H9 (cell line): ENCODE results near the gene NGRN. TPM values are rescaled to one million over a fixed set of nuclear protein-coding genes. Genes with fewer than 3 reads are reported as not detected.

Source experiments
- DNase-seq: peaks from one replicate; pipeline ENCODE4 v3.0.0-alpha.2; 2017
- H2AFZ ChIP-seq: one replicate; pipeline ENCODE4 v1.6.1; 2013; ENCODE audit warnings: mild to moderate bottlenecking, low read length, control low read depth, moderate library complexity
- H2AK5ac ChIP-seq: 2 replicates; pipeline ENCODE4 v1.6.1; 2013; ENCODE audit warnings: low read length, control low read depth, mixed read lengths; ENCODE audit not compliant: insufficient read length
- H2BK120ac ChIP-seq: one replicate; pipeline ENCODE4 v1.6.1; 2013; ENCODE audit warnings: low read depth, mild to moderate bottlenecking, low read length, control low read depth, inconsistent platforms; ENCODE audit not compliant: poor library complexity, severe bottlenecking
- H2BK12ac ChIP-seq: 2 replicates; pipeline ENCODE4 v1.6.1; 2013; ENCODE audit warnings: low read length, control low read depth, mixed read lengths, low read depth; ENCODE audit not compliant: insufficient read length
- H2BK15ac ChIP-seq: 2 replicates; pipeline ENCODE4 v1.6.1; 2013; ENCODE audit warnings: low read depth, low read length, control low read depth
- H2BK20ac ChIP-seq: one replicate; pipeline ENCODE4 v1.6.1; 2013; ENCODE audit warnings: low read depth, mild to moderate bottlenecking, low read length, control low read depth, inconsistent platforms; ENCODE audit not compliant: poor library complexity, severe bottlenecking
- H2BK5ac ChIP-seq: 2 replicates; pipeline ENCODE4 v1.6.1; 2013; ENCODE audit warnings: low read length, control low read depth, mixed read lengths; ENCODE audit not compliant: insufficient read length
- H3K14ac ChIP-seq: 2 replicates; pipeline ENCODE4 v1.6.1; 2013; ENCODE audit warnings: low read length, control low read depth; ENCODE audit not compliant: insufficient read depth
- H3K18ac ChIP-seq: 2 replicates; pipeline ENCODE4 v1.6.1; 2013; ENCODE audit warnings: low read depth, mild to moderate bottlenecking, mixed read lengths, low read length, control low read depth; ENCODE audit not compliant: insufficient read length
- H3K23ac ChIP-seq: 2 replicates; pipeline ENCODE4 v1.6.1; 2013; ENCODE audit warnings: low read length, control low read depth, mixed read lengths, low read depth; ENCODE audit not compliant: insufficient read length
- H3K23me2 ChIP-seq: 2 replicates; pipeline ENCODE4 v1.6.1; 2013; ENCODE audit warnings: low read depth, mild to moderate bottlenecking, mixed read lengths, low read length, control low read depth; ENCODE audit not compliant: insufficient read length, poor library complexity, severe bottlenecking
- H3K27ac ChIP-seq: 2 replicates; pipeline ENCODE4 v1.5.1; 2013; ENCODE audit warnings: low read length, control low read depth, mixed read lengths, low read depth; ENCODE audit not compliant: insufficient read length
- H3K27me3 ChIP-seq: 2 replicates; pipeline ENCODE4 v1.6.1; 2013; ENCODE audit warnings: low read length, control low read depth, inconsistent platforms; ENCODE audit not compliant: insufficient read depth
- H3K4ac ChIP-seq: 2 replicates; pipeline ENCODE4 v1.6.1; 2013; ENCODE audit warnings: low read depth, mild to moderate bottlenecking, control low read depth, inconsistent platforms, low read length, moderate library complexity
- H3K4me1 ChIP-seq: 2 replicates; pipeline ENCODE4 v1.6.1; 2013; ENCODE audit warnings: low read length, control low read depth, inconsistent platforms; ENCODE audit not compliant: insufficient read depth
- H3K4me2 ChIP-seq: 2 replicates; pipeline ENCODE4 v1.6.1; 2013; ENCODE audit warnings: low read length, control low read depth, mixed read lengths; ENCODE audit not compliant: insufficient read length, insufficient read depth
- H3K56ac ChIP-seq: 2 replicates; pipeline ENCODE4 v1.6.1; 2013; ENCODE audit warnings: low read depth, mild to moderate bottlenecking, mixed read lengths, low read length, control low read depth; ENCODE audit not compliant: insufficient read length
- H3K79me1 ChIP-seq: 2 replicates; pipeline ENCODE4 v1.6.1; 2013; ENCODE audit warnings: low read depth, mild to moderate bottlenecking, moderate library complexity, low read length, control low read depth, inconsistent platforms; ENCODE audit not compliant: insufficient read depth, poor library complexity, severe bottlenecking
- H3K79me2 ChIP-seq: 2 replicates; pipeline ENCODE4 v1.6.1; 2013; ENCODE audit warnings: low read length, control low read depth, inconsistent platforms; ENCODE audit not compliant: insufficient read depth
- H3K9ac ChIP-seq: 2 replicates; pipeline ENCODE4 v1.6.1; 2013; ENCODE audit warnings: low read length, control low read depth, mixed read lengths; ENCODE audit not compliant: insufficient read length; ENCODE audit errors: extremely low read depth
- H3K9me3 ChIP-seq: one replicate; pipeline ENCODE4 v1.6.1; 2013; ENCODE audit warnings: low read depth, low read length, inconsistent platforms; ENCODE audit not compliant: control insufficient read depth
- H3T11ph ChIP-seq: one replicate; pipeline ENCODE4 v1.6.1; 2013; ENCODE audit warnings: mild to moderate bottlenecking, low read length, control low read depth, inconsistent platforms
- H4K20me1 ChIP-seq: one replicate; pipeline ENCODE4 v1.6.1; 2013; ENCODE audit not compliant: control insufficient read depth, insufficient read length, insufficient read depth
- H4K5ac ChIP-seq: 2 replicates; pipeline ENCODE4 v1.6.1; 2013; ENCODE audit warnings: low read depth, mild to moderate bottlenecking, mixed read lengths, low read length, control low read depth; ENCODE audit not compliant: insufficient read length
- H4K8ac ChIP-seq: replicated peaks from 2 replicates; pipeline ENCODE4 v1.6.1; 2013; ENCODE audit warnings: low read length, control low read depth, mixed read lengths, low read depth; ENCODE audit not compliant: insufficient read length
- H4K91ac ChIP-seq: 2 replicates; pipeline ENCODE4 v1.6.1; 2013; ENCODE audit warnings: low read depth, mild to moderate bottlenecking, moderate library complexity, mixed read lengths, low read length, control low read depth; ENCODE audit not compliant: insufficient read length
- H3K27ac Mint-ChIP-seq, 3 experiments: 2 replicates in 2 of 3; 3 replicates in 1 of 3; pipeline ENCODE4 v1.8.0; 2020 to 2021; ENCODE audit warnings: mixed read lengths in 3 of 3, mild to moderate bottlenecking in 1 of 3, moderate library complexity in 1 of 3
- H3K27me3 Mint-ChIP-seq: 2 replicates; pipeline ENCODE4 v1.8.0; 2021; ENCODE audit warnings: low read depth, mild to moderate bottlenecking, moderate library complexity, mixed read lengths
- H3K36me3 Mint-ChIP-seq, 3 experiments: 2 replicates in 2 of 3; 3 replicates in 1 of 3; pipeline ENCODE4 v1.8.0; 2020 to 2021; ENCODE audit warnings: low read depth in 3 of 3, mixed read lengths in 3 of 3; ENCODE audit not compliant: insufficient read depth in 1 of 3
- H3K4me1 Mint-ChIP-seq, 2 experiments: 2 replicates each; pipeline ENCODE4 v1.8.0; 2020; ENCODE audit warnings: mixed read lengths in 2 of 2
- H3K4me3 Mint-ChIP-seq, 2 experiments: 2 replicates in 1 of 2; 3 replicates in 1 of 2; pipeline ENCODE4 v1.8.0; 2020 to 2021; ENCODE audit warnings: mild to moderate bottlenecking in 2 of 2, mixed read lengths in 2 of 2, moderate library complexity in 1 of 2
- H3K9me3 Mint-ChIP-seq, 2 experiments: 2 replicates in 1 of 2; 3 replicates in 1 of 2; pipeline ENCODE4 v1.8.0; 2020; ENCODE audit warnings: mild to moderate bottlenecking in 2 of 2, mixed read lengths in 2 of 2, moderate library complexity in 1 of 2
- WGBS: extraction: QIAGEN DNeasy Blood & Tissue Kit; methylation state at CpG from one replicate; pipeline ENCODE4 v1.1.7; 2013; ENCODE audit warnings: missing lambda C conversion rate, low lambda C conversion rate, mixed read lengths; ENCODE audit not compliant: insufficient read length; ENCODE audit errors: extremely low coverage; 5-methylcytosine and 5-hydroxymethylcytosine counted together
- total RNA-seq: library from RNA; stranded (reverse); gene quantifications from 2 replicates; pipeline ENCODE4 v1.2.1, GENCODE V29; 2021
- TF ChIP-seq, protein P1 (sequence below): fragments of 200-600 bp; sonication (generic); conservative IDR thresholded peaks from 3 replicates; pipeline ENCODE4 v1.8.0; 2021; ENCODE audit warnings: antibody characterized with exemption, mild to moderate bottlenecking

The NGRN gene
- total RNA-seq, 1 experiment from 2014 or later = 79.2 TPM

DNA sequence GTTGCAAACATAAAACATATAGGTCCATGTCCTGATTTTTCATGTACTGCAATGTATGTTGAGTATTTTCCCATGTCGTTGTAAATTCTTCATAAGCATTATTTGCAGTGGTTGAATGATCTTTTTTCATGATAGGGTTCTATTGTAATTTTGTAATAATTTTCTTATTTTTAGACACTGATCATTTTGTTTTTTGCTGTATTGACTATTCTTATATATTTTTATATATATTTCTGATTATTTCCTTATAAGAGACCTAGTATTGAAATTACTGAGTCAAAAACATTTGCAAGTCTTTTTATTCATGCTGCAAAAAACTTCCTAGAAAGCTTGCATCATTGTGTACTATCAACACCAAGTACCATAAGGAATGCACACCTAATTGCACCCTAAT is 55.4 kb downstream of the NGRN start:
- no peak overlapping the region for H2BK5ac ChIP-seq
- peak overlapping the region in 1 of 2 experiments; percentile 65; a peak in 1 of 5 replicates for H3K4me3 Mint-ChIP-seq
- H2AK5ac ChIP-seq = no peak overlapping the region
- H3K27me3 Mint-ChIP-seq = no peaks in the 10 kb centered on the region
- no peak overlapping the region for H4K5ac ChIP-seq
- H3K79me2 ChIP-seq = no peaks in the 10 kb centered on the region
- peaks cover 10 to 13% of the 10 kb centered on the region in 2 experiments for H3K4me1 Mint-ChIP-seq
- no peak overlapping the region for H3K9ac ChIP-seq
- no peak overlapping the region for H3K27ac Mint-ChIP-seq
- no peak overlapping the region for H2BK15ac ChIP-seq
- no CpG with 5 or more reads among the region's 1 CpG for WGBS
- H3K4ac ChIP-seq = no peak overlapping the region
- H3K23ac ChIP-seq = no peak overlapping the region
- no peaks in the 10 kb centered on the region for H3K79me1 ChIP-seq
- H3K9me3 Mint-ChIP-seq = no peaks in the 10 kb centered on the region
- H2AFZ ChIP-seq = no peak overlapping the region
- no peak overlapping the region for H2BK120ac ChIP-seq
- no peak overlapping the region for H2BK12ac ChIP-seq
- no peaks in the 10 kb centered on the region for H3K27me3 ChIP-seq
- H3K14ac ChIP-seq = no peak overlapping the region
- no peak overlapping the region for H4K91ac ChIP-seq
- no peak overlapping the region for H3T11ph ChIP-seq
- H3K23me2 ChIP-seq = peaks cover 3% of the 10 kb centered on the region
- no peaks in the 10 kb centered on the region for H3K4me1 ChIP-seq
- no peaks in the 10 kb centered on the region for H3K36me3 Mint-ChIP-seq
- no peak overlapping the region for H4K8ac ChIP-seq
- no peak overlapping the region for H3K18ac ChIP-seq
- no peak overlapping the region for H3K56ac ChIP-seq
- H3K9me3 ChIP-seq = no peaks in the 10 kb centered on the region
- DNase-seq = no peak
- TF ChIP-seq, protein P1, sequence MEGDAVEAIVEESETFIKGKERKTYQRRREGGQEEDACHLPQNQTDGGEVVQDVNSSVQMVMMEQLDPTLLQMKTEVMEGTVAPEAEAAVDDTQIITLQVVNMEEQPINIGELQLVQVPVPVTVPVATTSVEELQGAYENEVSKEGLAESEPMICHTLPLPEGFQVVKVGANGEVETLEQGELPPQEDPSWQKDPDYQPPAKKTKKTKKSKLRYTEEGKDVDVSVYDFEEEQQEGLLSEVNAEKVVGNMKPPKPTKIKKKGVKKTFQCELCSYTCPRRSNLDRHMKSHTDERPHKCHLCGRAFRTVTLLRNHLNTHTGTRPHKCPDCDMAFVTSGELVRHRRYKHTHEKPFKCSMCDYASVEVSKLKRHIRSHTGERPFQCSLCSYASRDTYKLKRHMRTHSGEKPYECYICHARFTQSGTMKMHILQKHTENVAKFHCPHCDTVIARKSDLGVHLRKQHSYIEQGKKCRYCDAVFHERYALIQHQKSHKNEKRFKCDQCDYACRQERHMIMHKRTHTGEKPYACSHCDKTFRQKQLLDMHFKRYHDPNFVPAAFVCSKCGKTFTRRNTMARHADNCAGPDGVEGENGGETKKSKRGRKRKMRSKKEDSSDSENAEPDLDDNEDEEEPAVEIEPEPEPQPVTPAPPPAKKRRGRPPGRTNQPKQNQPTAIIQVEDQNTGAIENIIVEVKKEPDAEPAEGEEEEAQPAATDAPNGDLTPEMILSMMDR = no peak
- H4K20me1 ChIP-seq = no peaks in the 10 kb centered on the region
- peak overlapping the region; percentile 65 for H3K4me2 ChIP-seq
- no peak overlapping the region for H3K27ac ChIP-seq
- no peak overlapping the region for H2BK20ac ChIP-seq

Other genes with a start within 250 kb of the NGRN start
- 57.7 and 62.5 TPM in 2 replicates for gene IDH2, start 163.2 kb upstream of the NGRN start, total RNA-seq
- 32.5 and 33.2 TPM in 2 replicates for gene SEMA4B, start 64.3 kb upstream of the NGRN start, total RNA-seq
- gene CIB1, start 31.7 kb upstream of the NGRN start, total RNA-seq = 23.0 and 27.8 TPM in 2 replicates
- gene GDPGP1, start 31.5 kb upstream of the NGRN start, total RNA-seq = 6.7 and 9.7 TPM in 2 replicates
- not detected in 2 replicates for gene TTLL13, start 16.1 kb upstream of the NGRN start, total RNA-seq
- gene ZNF774, start 86.6 kb downstream of the NGRN start, total RNA-seq = 1.0 and 2.5 TPM in 2 replicates
- gene IQGAP1, start 122.6 kb downstream of the NGRN start, total RNA-seq = 67.0 and 72.4 TPM in 2 replicates